ENCODE measurements around the gene MN1.
A peak's percentile ranks its signal among the peaks of the same experiment; 100 is the strongest.

MN1 gene

DNA sequence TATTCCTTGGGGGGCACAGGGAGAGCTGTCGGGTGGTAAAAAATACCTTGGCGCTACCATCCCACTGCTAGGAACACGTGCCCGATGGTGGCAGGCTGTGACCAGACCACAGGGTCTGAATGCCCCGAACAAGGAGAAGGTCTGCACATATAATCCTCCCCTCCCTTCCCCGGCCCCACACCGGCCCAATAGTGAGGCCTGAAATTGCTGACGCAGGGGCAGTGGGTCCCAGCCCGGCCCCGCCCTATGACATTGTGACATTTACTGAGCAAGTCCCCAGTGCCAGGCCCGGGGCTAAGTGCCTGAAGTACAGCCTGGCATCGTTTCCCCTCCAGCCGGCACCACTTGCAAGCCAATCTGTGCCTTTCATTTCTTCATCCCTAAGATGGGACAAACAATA lies 19.5 kb downstream of the MN1 start:
- DNase-seq = no peak

DNA sequence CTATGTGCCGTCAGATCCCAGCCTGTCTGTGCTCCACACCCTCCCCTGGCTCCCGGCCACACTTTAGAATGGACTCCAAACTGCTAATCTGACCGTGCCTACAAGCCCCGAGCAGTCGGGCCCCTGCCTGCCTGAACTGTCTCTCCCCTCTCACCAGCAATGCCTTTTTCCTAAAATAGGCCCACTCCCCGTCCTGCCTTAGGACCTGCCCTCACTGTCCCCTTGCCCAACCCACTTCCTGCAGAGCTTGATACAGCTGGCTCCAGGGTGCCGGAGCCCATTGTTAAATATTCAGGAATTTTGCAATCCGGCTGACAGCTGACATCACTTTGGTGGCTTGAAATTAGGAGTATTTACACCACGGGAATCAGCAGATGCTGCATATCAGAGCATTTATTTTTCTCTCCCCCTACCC lies 21.4 kb downstream of the MN1 start:
- no peak for DNase-seq

GRCh38 chr22:27779643-27780042 lies 21.9 kb downstream of the MN1 start:
- DNase-seq = no peak

DNA sequence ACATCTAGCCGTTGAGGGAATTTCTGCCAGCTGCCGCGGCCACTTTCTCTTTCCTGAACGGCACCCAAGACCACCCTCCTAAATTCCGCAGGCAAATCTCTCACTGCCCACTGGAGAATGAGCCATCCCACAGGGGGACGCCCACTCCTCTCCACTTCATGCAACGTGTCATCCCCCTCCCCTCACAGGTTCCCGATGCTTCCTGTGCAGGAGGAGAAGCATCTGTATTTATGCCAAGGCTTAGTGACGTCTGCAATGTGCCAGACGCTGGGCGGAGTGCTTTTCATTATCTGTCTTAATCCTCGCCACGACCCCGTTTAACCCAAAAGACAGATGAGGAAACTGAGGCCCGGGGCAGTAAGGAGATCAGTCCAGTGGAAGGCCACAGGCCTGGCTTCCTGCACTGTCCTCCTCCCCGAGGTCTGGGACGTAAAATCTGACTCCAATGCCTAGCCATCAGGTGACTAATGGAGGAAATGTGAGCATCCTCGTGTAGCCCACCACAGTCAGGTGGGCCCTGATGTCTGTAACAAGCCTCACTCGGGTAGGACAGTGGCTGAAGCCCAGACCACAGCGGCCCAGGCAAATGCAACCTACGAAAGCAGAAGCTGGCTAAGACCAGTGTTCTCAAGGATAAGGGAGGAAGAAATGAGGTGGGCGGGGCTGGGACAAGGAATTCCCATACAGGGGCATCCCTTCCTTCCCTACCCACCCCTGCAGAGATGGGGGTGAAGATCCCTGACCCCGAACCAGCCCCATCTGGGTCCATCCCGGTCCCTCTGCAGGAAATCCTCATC lies 23.1 kb downstream of the MN1 start:
- DNase-seq = no peak

- DNase-seq = no peak
Observed at GRCh38 chr22:27777128-27777527, 24.4 kb downstream of the MN1 start.

DNA sequence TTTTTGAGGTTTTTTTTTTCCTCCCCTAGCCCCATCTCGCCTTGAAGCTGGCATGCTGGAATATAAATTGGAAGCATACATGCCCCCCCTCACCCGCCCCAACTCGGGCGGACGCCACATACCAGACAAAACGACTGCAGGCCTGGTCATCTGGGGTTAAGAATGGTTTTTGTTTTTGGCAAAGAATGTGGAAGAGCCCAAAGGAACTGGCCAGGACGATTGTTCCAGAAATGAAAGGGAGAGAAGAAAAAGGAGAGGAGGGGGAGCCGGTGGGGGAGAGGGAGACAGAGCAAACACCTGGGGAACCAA lies 25.0 kb downstream of the MN1 start:
- no peak for DNase-seq

DNA sequence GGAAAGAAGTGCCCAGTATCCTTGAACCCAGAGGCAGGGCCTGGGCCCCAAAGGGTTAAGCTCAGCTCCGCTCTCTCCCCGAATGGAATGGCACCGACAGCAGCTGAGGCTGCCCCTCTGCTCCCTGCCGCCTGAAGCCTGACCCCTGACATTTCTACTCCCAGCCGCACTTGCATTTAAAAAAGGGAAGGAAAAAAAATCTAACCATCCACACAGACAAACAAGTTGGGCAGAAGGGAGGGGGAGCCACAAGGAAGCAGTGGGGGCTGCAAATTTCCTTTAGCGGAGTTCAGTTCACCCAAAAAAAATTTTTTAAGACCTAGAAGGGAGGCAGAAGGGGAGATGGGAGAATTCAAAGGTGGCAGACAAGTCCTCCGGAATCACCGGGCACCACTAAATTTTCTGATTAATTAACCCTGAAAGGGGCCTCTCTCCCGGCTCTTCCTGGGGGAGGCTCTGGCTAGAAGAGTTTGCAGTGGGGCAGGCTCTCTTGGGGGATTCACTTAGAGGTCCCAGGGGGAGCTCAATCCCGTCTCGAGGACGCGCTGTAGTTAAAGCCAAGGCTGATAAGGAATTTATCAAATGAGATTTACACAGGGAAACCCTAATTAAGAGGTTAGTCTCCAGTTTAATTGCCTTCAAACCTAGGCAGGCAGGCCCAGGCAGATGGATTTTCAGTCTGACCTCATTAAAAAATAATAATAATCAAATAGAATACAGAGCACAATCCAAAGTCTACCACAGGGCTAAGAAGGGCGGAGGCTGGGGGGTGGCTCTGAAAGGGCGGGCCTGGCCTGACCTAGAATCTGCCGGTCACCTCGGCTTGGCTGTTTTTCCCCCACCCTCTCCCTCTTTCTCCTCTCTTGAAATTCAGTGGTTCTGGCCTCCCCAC lies 25.6 kb downstream of the MN1 start:
- peak in 1 of 2 donors; percentile 64 for DNase-seq

DNA sequence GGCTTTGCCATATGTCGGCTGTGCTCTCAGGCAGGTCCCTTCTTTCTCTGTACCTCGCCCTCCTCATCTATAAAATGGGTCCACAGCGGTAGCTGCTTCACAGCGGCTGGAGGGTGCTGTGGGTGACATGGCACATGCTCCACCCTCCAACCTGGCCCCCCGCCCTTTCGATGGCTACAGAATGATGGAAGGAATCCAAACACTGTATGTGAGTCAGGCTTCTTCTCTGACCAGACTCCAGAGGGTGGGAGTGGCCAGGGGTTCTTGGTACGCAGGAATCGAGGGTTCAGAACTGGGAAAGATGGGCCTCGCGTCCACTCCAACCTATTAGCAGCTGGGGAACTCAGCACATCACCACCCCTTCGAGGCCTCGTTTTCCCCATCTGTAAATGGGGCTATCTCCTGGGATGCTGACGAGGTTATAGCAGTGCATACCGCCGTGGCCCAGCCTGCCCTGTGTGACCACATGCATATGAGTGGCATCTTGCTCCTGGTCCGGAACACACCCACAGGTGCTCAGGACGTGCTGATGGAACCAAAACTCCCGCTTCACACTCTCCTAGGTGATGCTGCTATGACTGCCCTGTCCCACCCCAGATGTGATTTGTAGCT lies 26.4 kb downstream of the MN1 start:
- DNase-seq = no peak

- DNase-seq = no peak
Observed at GRCh38 chr22:27774200-27774599, 27.4 kb downstream of the MN1 start.

DNA sequence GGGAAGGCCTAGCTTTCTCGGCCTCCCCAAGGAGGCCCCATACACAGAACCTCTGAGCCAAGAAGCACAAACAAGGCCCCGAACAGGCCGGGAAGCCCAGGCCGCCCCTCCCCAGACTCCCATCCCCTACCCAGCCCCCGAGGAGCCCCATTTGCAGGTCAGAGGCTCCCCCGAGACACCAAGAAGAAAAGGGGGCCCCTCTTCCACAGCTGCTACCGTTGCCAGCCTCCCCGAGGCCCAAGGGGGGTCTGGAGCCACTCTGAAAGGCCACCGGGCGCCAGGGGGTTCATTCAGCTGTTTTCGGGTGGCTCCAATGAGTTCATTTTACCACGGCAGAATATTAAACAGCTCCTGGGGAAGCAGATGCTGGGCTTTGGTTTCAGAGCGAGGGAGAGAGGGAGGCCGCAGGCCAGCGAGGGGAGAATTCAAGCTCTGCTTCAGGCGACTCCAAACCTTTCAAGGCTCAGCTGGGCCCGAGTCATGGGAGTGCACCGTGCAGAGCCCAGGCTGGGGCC lies 28.5 kb downstream of the MN1 start:
- no peak for DNase-seq

DNA sequence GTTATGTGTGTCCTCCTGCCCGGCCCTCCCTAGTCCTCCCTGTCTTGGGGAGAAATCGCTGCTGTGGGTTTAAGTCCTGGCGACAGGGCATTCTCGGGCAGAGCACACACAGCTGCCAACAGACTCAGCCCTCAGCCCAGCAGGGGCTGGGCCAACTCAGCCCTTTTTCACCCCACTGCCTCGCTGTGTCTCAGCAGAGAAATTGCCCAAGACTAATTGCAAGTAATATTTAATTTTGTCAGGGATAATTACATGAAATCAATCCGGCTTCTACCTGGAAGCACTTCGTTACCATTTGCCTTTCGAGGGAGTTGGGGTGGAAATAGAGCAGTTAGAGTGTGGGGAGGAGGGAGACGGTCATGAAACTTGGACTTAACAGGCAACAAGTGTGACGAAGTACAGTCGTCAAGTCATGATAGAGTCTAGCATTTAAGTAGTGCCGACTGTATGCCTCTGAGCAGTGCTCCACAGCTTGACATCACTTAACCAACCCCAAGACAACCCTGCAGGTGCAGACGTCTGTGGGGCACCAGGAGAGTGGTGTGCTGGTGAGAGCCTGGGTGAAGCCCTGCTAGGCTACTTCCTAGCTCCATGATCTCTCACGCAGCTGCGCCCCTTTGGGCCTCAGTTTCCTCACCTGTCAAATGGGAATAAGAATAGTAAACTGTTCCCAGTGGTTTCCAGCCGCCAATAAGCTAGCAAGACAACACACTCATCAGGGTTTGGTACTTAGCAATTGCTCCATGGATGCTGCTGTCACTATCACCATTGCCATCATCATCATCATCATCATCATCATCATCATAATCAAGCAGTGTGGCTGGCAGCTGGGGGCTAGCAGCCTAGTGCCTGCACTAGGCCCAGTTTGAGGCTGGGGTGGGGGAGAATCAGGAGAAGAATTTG lies 29.2 kb downstream of the MN1 start:
- no peak for DNase-seq

DNA sequence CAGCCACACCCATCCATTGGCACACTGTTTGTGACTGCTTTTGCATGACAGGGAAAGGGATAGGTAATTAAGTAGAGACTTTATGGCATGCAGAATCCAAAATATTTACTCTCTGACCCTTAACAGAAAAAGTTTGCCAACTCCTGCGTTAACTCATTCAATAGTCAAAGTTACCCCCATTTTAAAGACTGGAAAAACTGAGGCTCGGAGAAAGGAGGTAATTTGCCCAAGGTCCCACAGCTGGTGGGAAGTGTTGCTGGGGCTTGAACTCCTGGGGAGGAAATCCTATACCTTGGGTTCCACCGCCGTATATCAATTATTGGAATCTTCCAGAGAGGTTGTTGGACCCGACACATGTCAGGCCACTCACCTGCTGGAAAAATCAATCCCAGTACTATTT lies 29.9 kb downstream of the MN1 start:
- no peak for DNase-seq

- DNase-seq = no peak
Observed at GRCh38 chr22:27769012-27769411, 32.5 kb downstream of the MN1 start.

DNA sequence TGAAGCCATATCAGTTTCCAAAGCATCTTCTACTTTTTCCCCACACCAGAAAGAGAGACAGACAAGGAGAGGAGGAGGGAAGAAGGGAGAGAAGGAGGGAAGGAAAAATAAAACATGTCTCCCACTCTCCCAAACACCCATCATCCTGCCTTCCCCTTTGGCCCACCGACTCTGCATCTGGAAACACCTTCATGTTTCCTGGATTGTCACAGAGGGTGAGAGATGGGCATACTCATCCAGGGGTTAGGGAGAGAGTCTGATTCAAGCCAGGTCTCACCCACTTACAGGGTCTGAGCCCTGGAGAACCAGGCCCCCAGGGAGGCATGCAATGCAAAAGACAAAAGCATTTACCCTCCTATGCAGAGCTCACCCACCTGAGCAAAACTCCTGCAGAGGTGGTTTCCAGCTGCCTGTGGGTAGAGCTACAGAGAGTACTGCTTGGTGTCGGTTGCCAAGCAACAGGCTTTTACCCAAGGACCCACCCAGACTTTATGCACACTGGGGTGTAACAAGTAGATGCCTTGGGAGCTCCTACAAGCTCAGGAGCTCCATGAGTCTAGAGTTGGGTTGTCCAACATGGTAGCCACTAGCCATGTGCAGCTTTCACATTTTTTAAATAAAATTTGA lies 33.4 kb downstream of the MN1 start:
- no peak for DNase-seq

DNA sequence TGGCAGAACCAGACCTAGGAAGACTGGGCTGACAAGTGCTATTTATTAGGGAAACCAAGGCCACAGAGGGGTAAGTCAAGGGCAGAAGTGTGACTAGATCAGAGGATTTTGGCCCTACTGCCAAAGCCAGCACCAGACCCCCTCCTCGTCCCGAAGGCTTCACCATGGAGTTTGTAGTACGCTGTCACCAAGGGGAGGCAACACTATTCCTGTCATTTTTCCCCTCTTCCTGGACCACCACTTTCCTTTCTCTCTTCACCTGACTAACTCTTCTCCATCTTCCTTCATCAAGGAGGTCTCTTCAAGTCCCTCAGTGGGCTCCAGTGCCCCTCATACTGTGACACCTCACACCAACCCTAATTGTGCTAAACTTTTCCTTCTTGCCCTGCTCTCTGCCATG lies 34.9 kb downstream of the MN1 start:
- DNase-seq = no peak

- DNase-seq = no peak
Observed at GRCh38 chr22:27765706-27766291, 35.8 kb downstream of the MN1 start.

DNA sequence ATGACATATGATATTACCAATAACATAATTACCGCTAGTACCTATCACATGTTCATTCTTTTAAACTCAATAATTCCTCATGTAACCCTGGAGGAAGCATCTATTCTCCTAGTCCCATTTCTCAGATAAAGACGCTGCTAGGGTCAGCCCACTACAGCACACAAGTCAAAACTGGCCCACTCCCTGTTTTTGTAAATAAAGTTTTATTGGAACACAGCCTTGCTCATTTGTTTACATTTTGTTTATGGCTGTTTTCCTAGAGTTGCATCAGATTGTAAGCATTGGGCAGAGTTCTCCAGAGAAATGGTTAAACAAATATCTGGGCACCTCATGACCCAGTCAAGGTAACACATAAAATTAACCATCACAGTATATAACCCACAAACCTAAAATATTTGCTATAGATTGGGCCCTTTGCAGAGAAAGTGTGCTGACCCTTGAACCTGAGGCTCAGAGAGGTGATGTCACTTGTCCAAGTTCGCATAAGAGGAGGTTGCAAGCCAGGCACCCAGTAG lies 36.8 kb downstream of the MN1 start:
- DNase-seq = no peak

GRCh38 chr22:27761665-27762064 lies 39.9 kb downstream of the MN1 start:
- DNase-seq = no peak

GRCh38 chr22:27761000-27761399 lies 40.6 kb downstream of the MN1 start:
- DNase-seq = no peak

- no peak for DNase-seq
Observed at GRCh38 chr22:27760474-27760873, 41.1 kb downstream of the MN1 start.

DNA sequence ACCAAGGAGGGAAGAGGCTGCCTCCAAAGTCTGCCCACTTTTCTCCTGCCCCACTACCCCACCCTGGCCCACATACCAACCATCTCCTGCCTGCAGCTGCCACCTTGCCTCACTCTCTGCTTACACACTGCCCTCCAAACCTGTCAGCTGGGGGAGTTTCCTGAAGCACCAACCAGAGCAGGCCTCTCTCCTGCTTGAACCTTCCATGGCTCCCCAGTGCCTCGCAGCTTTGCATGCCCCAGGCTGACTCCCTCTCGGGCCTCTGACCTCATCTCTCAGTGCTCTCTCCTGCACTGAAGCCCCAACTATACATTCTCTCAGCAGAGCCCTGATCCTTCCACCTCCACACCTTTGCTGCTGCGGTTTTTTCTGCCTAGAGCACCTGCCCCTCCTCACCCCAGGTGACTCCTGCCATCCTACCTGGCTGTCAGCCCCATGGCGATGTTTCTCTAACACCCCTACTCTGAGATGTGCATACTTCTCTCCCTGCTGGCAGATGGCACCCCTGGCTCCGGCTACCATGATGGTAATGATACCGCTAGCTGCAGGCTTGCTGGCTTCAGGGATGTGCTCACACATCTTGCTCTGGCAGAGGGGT lies 43.5 kb downstream of the MN1 start:
- no peak for DNase-seq

All from bone marrow (tissue), 2 donors.